Panc1 (cell line): Measurements from ENCODE around the gene CDKN2D. TPM values are rescaled to one million over a fixed set of nuclear protein-coding genes. Genes with fewer than 3 reads are reported as not detected.
A peak's percentile ranks its signal among the peaks of the same experiment; 100 is the strongest.

ENCODE experiments used
- ATAC-seq: fragments of 200-7000 bp; cut with Tn5 transposase; 2 replicates; pipeline ENCODE4 v1.9.1; 2020; ENCODE audit warnings: mild to moderate bottlenecking, moderate library complexity
- BruUV-seq: library from RNA; stranded (reverse); fragments of 400-500 nt; replicated peaks from 2 replicates; lab custom pipeline; 2021; lab: Mats Ljungman, UMichigan
- CTCF ChIA-PET: fragments of 300-600 bp; sonication (Branson Sonifier 250); formaldehyde crosslinking; loops from one replicate; lab custom pipeline; 2022; ENCODE audit warnings: antibody characterized with exemption; lab: Charles Lee
- POLR2A ChIA-PET: fragments of 300-600 bp; sonication (Branson Sonifier 250); formaldehyde crosslinking; loops from one replicate; lab custom pipeline; 2022; ENCODE audit warnings: antibody characterized with exemption; lab: Charles Lee
- DNase-seq: peaks from one replicate; pipeline ENCODE4 v3.0.0-alpha.2; 2010; ENCODE audit warnings: low read depth, low spot score
- H3K27ac ChIP-seq: 2 replicates; pipeline ENCODE4 v1.5.1; 2011; ENCODE audit warnings: mild to moderate bottlenecking, low read length, inconsistent platforms
- H3K27me3 ChIP-seq: fragments of 200-500 bp; sonication (Bioruptor generic); 2 replicates; pipeline ENCODE4 v1.6.0; 2014; ENCODE audit warnings: low read length, inconsistent platforms; ENCODE audit not compliant: control insufficient read depth, insufficient read depth
- H3K36me3 ChIP-seq: fragments of 200-500 bp; sonication (Bioruptor generic); 2 replicates; pipeline ENCODE4 v1.5.1; 2014; ENCODE audit warnings: inconsistent platforms, mild to moderate bottlenecking, low read length, moderate library complexity; ENCODE audit not compliant: control insufficient read depth, insufficient read depth
- H3K4me1 ChIP-seq: 2 replicates; pipeline ENCODE4 v1.5.1; 2011; ENCODE audit warnings: inconsistent platforms, mild to moderate bottlenecking, low read length, moderate library complexity; ENCODE audit not compliant: control insufficient read depth, insufficient read depth
- H3K4me3 ChIP-seq, 2 experiments: 2 replicates each; pipeline ENCODE4 v1.5.1; 2011 to 2012; ENCODE audit warnings: low read depth in 2 of 2, low read length in 2 of 2, mild to moderate bottlenecking in 2 of 2, inconsistent platforms in 1 of 2, moderate library complexity in 1 of 2
- H3K9me3 ChIP-seq: fragments of 200-500 bp; sonication (Bioruptor generic); 2 replicates; pipeline ENCODE4 v1.5.1; 2014; ENCODE audit warnings: low read depth, mild to moderate bottlenecking, inconsistent platforms, low read length, moderate library complexity; ENCODE audit not compliant: control insufficient read depth, insufficient read depth
- POLR2AphosphoS5 ChIP-seq: IDR thresholded peaks from 2 replicates; pipeline ENCODE4 v1.6.1; 2012; ENCODE audit warnings: mild to moderate bottlenecking, low read depth, low read length, moderate library complexity
- SIN3A ChIP-seq: IDR thresholded peaks from 2 replicates; pipeline ENCODE4 v1.6.1; 2012; ENCODE audit warnings: low read depth, mild to moderate bottlenecking, low read length, moderate library complexity, borderline replicate concordance; ENCODE audit not compliant: insufficient read depth
- TCF7L2 ChIP-seq: IDR thresholded peaks from 2 replicates; pipeline ENCODE4 v1.6.1; 2011; ENCODE audit warnings: mild to moderate bottlenecking, low read depth, low read length, inconsistent platforms
- in situ Hi-C: cut with HindIII; loops from 2 replicates; pipeline ENCODE4 v1.10.0; 2016; ENCODE audit warnings: low sequenced_read_pairs, low pct_unique_long_range_greater_than_20kb
- intact Hi-C: fragments of 100-400 bp; cut with micrococcal nuclease; formaldehyde crosslinking; loops from one replicate; pipeline ENCODE4 v1.10.0; 2022; ENCODE audit not compliant: unreplicated experiment
- microRNA-seq: library from miRNA; unstranded; fragments of <30 nt; microRNA quantifications from one replicate; pipeline ENCODE4 v1.1.0, GENCODE V29; 2020; ENCODE audit not compliant: unreplicated experiment
- total RNA-seq: library from RNA; stranded (reverse); gene quantifications from one replicate; pipeline ENCODE4 v1.2.1, GENCODE V29; 2021; ENCODE audit not compliant: unreplicated experiment
- TF ChIP-seq, protein P1 (sequence below), 2 experiments: IDR thresholded peaks; 2 replicates each; pipeline ENCODE4 v1.6.1; 2011 to 2012; ENCODE audit warnings: low read depth in 2 of 2, control low read depth in 1 of 2, low read length in 1 of 2, mild to moderate bottlenecking in 1 of 2, moderate library complexity in 1 of 2; ENCODE audit not compliant: insufficient read depth in 1 of 2
- TF ChIP-seq, protein P2 (sequence below): fragments of 450-650 bp; IDR thresholded peaks from 2 replicates; pipeline ENCODE4 v1.5.1; 2017; ENCODE audit warnings: mild to moderate bottlenecking

Gene CDKN2D
- total RNA-seq, 1 experiment from 2014 or later: 7.3 TPM

DNA sequence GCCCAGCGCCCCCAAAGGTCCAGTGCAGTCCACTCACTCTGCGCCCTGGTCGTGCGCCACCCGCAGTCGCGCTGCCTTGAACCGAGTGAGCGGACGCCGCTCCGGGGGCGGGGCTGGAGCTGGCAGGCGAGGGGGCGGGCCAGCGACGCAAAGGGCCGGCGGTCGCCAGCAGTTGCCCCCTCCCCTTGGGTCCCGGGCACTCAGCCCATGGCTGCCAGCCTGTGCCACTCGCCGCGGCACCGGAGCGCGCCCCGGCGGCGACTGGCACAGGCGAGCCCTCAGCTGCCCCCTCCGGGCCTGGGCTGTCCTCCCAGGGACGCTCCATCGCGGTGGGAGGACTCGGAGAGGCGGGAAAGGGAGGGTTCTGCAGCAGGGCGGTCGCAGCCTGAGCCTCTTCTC lies 51.4 kb downstream of the CDKN2D start, which contains the start of gene S1PR5:
S1PR5 (minus strand) TSS at position 87 of the 399 bp plus-strand sequence. CDS start 2,436 bp downstream, outside the sequence.
- Histone ChIP-seq H3K4me1 (peaks cover 13% of the 10 kb centered on the region), H3K36me3 (no peaks in the 10 kb centered on the region; the same call in 1 of the 2 replicates), H3K27me3 (no peaks in the 10 kb centered on the region), H3K9me3 (no peaks in the 10 kb centered on the region), H3K27ac (peak within 1 kb of the TSS; percentile 59), H3K4me3 (peak within 1 kb of the TSS; percentile 59 to 76)
- POLR2A ChIA-PET: no interaction called here
- DNase-seq: no peak
- peak; percentile 86 for ATAC-seq
- no peak for TF ChIP-seq POLR2AphosphoS5
- intact Hi-C loops: no loop called here
- in situ Hi-C loops: no loop called here
- no TSS peak for BruUV-seq
- CTCF ChIA-PET: no interaction called here

DNA sequence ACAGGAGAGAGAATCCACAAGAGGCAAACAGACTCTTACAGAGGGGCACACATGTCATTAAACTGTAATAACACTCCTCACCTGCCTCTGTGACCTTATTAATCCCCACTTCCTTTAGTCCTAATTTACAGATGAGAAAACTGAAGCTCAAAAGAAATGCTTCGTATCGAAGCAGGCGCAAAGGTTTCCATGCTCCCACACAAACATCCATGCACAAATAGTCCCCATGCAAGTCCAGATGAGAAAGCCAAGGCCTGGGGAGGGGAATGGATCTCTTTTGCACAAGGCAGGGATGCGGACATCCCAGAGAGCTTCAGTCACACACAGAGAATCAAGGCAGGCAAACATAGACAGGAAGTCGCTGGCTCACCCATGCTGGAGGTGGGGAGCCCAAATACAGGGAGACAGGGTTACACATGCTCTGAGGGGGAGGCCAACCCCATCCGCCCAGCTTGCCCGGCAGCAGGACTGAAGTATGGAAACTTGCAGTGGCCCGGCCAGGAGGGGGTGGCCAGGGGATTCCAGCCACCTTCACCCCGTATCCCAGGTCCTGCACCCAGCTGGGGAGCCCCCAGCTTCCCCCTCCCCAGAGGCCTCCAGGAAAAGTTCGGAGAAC lies 52.0 kb downstream of the CDKN2D start:
- H3K27me3 ChIP-seq: no peaks in the 10 kb centered on the region
- in situ Hi-C loops: no loop called here
- ChIA-PET POLR2A (no interaction called here), CTCF (interaction anchor here (0.6 to 0.7 kb wide), 2 partner anchors 24 to 51 kb away, joined by 4 read pairs; no protein-coding TSS in a partner anchor)
- H3K9me3 ChIP-seq: no peaks in the 10 kb centered on the region
- H3K27ac ChIP-seq: peak overlapping the region; percentile 59
- ATAC-seq: peak; percentile 49
- intact Hi-C loops: no loop called here
- H3K36me3 ChIP-seq: no peaks in the 10 kb centered on the region; the same call in 1 of the 2 replicates
- TF ChIP-seq, protein P1, sequence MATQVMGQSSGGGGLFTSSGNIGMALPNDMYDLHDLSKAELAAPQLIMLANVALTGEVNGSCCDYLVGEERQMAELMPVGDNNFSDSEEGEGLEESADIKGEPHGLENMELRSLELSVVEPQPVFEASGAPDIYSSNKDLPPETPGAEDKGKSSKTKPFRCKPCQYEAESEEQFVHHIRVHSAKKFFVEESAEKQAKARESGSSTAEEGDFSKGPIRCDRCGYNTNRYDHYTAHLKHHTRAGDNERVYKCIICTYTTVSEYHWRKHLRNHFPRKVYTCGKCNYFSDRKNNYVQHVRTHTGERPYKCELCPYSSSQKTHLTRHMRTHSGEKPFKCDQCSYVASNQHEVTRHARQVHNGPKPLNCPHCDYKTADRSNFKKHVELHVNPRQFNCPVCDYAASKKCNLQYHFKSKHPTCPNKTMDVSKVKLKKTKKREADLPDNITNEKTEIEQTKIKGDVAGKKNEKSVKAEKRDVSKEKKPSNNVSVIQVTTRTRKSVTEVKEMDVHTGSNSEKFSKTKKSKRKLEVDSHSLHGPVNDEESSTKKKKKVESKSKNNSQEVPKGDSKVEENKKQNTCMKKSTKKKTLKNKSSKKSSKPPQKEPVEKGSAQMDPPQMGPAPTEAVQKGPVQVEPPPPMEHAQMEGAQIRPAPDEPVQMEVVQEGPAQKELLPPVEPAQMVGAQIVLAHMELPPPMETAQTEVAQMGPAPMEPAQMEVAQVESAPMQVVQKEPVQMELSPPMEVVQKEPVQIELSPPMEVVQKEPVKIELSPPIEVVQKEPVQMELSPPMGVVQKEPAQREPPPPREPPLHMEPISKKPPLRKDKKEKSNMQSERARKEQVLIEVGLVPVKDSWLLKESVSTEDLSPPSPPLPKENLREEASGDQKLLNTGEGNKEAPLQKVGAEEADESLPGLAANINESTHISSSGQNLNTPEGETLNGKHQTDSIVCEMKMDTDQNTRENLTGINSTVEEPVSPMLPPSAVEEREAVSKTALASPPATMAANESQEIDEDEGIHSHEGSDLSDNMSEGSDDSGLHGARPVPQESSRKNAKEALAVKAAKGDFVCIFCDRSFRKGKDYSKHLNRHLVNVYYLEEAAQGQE (IDR thresholded peaks at IDR 0.05; ENCODE audit: insufficient read depth in 1 of 2, low read depth in 2 of 2, low read length in 1 of 2): no peak
- TF ChIP-seq, protein P2, sequence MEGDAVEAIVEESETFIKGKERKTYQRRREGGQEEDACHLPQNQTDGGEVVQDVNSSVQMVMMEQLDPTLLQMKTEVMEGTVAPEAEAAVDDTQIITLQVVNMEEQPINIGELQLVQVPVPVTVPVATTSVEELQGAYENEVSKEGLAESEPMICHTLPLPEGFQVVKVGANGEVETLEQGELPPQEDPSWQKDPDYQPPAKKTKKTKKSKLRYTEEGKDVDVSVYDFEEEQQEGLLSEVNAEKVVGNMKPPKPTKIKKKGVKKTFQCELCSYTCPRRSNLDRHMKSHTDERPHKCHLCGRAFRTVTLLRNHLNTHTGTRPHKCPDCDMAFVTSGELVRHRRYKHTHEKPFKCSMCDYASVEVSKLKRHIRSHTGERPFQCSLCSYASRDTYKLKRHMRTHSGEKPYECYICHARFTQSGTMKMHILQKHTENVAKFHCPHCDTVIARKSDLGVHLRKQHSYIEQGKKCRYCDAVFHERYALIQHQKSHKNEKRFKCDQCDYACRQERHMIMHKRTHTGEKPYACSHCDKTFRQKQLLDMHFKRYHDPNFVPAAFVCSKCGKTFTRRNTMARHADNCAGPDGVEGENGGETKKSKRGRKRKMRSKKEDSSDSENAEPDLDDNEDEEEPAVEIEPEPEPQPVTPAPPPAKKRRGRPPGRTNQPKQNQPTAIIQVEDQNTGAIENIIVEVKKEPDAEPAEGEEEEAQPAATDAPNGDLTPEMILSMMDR: no peak
- TF ChIP-seq POLR2AphosphoS5: no peak
- no peak for TF ChIP-seq TCF7L2
- no peak for TF ChIP-seq SIN3A
- H3K4me1 ChIP-seq: peaks cover 13% of the 10 kb centered on the region
- H3K4me3 ChIP-seq: peak overlapping the region; percentile 59 to 76
- DNase-seq: no peak
- BruUV-seq: no TSS peak

Small RNA genes lying within 50 kb of the gene (microRNA-seq; reads per million reads assigned to microRNA genes)
- not detected for gene MIR1238

Other genes with a start within 250 kb of the CDKN2D start
- gene RAVER1, start 235.4 kb downstream of the CDKN2D start, total RNA-seq: 55.6 TPM
- gene ICAM3, start 229.4 kb downstream of the CDKN2D start, total RNA-seq: 10.5 TPM
- 104 TPM for gene TYK2, start 188.4 kb downstream of the CDKN2D start, total RNA-seq
- 162 TPM for gene CDC37, start 165.4 kb downstream of the CDKN2D start, total RNA-seq
- gene PDE4A, start 148.4 kb downstream of the CDKN2D start, total RNA-seq: 25.8 TPM
- 102 TPM for gene KEAP1, start 65.6 kb downstream of the CDKN2D start, total RNA-seq
- 3.4 TPM for gene S1PR5, start 51.5 kb downstream of the CDKN2D start, total RNA-seq
- gene ATG4D, start 25.1 kb downstream of the CDKN2D start, total RNA-seq: 28.0 TPM
- gene KRI1, start 3.0 kb downstream of the CDKN2D start, total RNA-seq: 34.5 TPM
- gene AP1M2, start 18.3 kb upstream of the CDKN2D start, total RNA-seq: 10.1 TPM
- 31.5 TPM for gene SLC44A2, start 56.6 kb upstream of the CDKN2D start, total RNA-seq
- gene ILF3, start 85.4 kb upstream of the CDKN2D start, total RNA-seq: 365 TPM
- gene QTRT1, start 132.5 kb upstream of the CDKN2D start, total RNA-seq: 69.9 TPM
- gene DNM2, start 149.1 kb upstream of the CDKN2D start, total RNA-seq: 125 TPM